Stimulated activated CD4-positive, alpha-beta T cell treated with anti-CD3 and anti-CD28 coated beads, Interleukin-12 subunit alpha, Interleukin-12 subunit beta, amount 100 ng/mL, for 4 hours (primary cell): Measurements from ENCODE around the gene PRIM2.
"Not testable (repeated sequence)": the region's sequence is repeated elsewhere in the genome, so short reads cannot be mapped to it uniquely, and the experiment has no call there.

ENCODE experiments used
- DNase-seq: peaks from one replicate; pipeline ENCODE4 v3.0.0-alpha.2; 2020

The PRIM2 gene

GRCh38 chr6:57515171-57515570, 197.7 kb downstream of the PRIM2 start:
- DNase-seq, result not testable (repeated sequence)

GRCh38 chr6:57515845-57516244, 198.4 kb downstream of the PRIM2 start:
- not testable (repeated sequence) for DNase-seq

GRCh38 chr6:57516776-57517175, 199.3 kb downstream of the PRIM2 start:
- not testable (repeated sequence) for DNase-seq

- DNase-seq, result not testable (repeated sequence)
These were observed 201.8 kb downstream of the PRIM2 start for GRCh38 chr6:57519198-57519597.

GRCh38 chr6:57521085-57521484, 203.7 kb downstream of the PRIM2 start:
- not testable (repeated sequence) for DNase-seq

GRCh38 chr6:57523221-57523620, 205.8 kb downstream of the PRIM2 start:
- DNase-seq, result not testable (repeated sequence)

- DNase-seq, result not testable (repeated sequence)
These were observed 212.3 kb downstream of the PRIM2 start for GRCh38 chr6:57529755-57530154.

GRCh38 chr6:57532660-57533059, 215.2 kb downstream of the PRIM2 start:
- DNase-seq, result not testable (repeated sequence)

GRCh38 chr6:57535121-57535520, 217.7 kb downstream of the PRIM2 start:
- DNase-seq, result not testable (repeated sequence)

- not testable (repeated sequence) for DNase-seq
These were observed 218.6 kb downstream of the PRIM2 start for GRCh38 chr6:57535994-57536393.

GRCh38 chr6:57537916-57538315, 220.5 kb downstream of the PRIM2 start:
- DNase-seq, result not testable (repeated sequence)

GRCh38 chr6:57551961-57552360, 234.5 kb downstream of the PRIM2 start:
- DNase-seq, result not testable (repeated sequence)

GRCh38 chr6:57557855-57558254, 240.4 kb downstream of the PRIM2 start:
- not testable (repeated sequence) for DNase-seq

GRCh38 chr6:57559170-57559569, 241.7 kb downstream of the PRIM2 start:
- DNase-seq, result not testable (repeated sequence)

- DNase-seq, result not testable (repeated sequence)
These were observed 244.8 kb downstream of the PRIM2 start for GRCh38 chr6:57562233-57562632.

- not testable (repeated sequence) for DNase-seq
These were observed 254.7 kb downstream of the PRIM2 start for GRCh38 chr6:57572119-57572518.

- DNase-seq, result not testable (repeated sequence)
These were observed 255.4 kb downstream of the PRIM2 start for GRCh38 chr6:57572844-57573243.

- not testable (repeated sequence) for DNase-seq
These were observed 259.6 kb downstream of the PRIM2 start for GRCh38 chr6:57577023-57577422.

- DNase-seq, result not testable (repeated sequence)
These were observed 262.1 kb downstream of the PRIM2 start for GRCh38 chr6:57579489-57579888.

- DNase-seq, result not testable (repeated sequence)
These were observed 264.2 kb downstream of the PRIM2 start for GRCh38 chr6:57581586-57581985.

- not testable (repeated sequence) for DNase-seq
These were observed 283.7 kb downstream of the PRIM2 start for GRCh38 chr6:57601105-57601504.

GRCh38 chr6:57605303-57605702, 287.9 kb downstream of the PRIM2 start:
- not testable (repeated sequence) for DNase-seq

- not testable (repeated sequence) for DNase-seq
These were observed 288.9 kb downstream of the PRIM2 start for GRCh38 chr6:57606331-57606730.

GRCh38 chr6:57610612-57611011, 293.2 kb downstream of the PRIM2 start:
- not testable (repeated sequence) for DNase-seq

- DNase-seq, result not testable (repeated sequence)
These were observed 301.5 kb downstream of the PRIM2 start for GRCh38 chr6:57618959-57619358.
